Liver (tissue), 9 donors: Measurements from ENCODE around the gene CBR4. TPM values are rescaled to one million over a fixed set of nuclear protein-coding genes. Genes with fewer than 3 reads are reported as not detected.

Source experiments
- DNase-seq: peaks from one replicate; pipeline ENCODE4 v3.0.0-alpha.2; 2017; ENCODE audit warnings: low spot score
- H3K27ac ChIP-seq, 2 donors: one replicate each; pipeline ENCODE4 v1.7.0; 2013; ENCODE audit warnings: inconsistent platforms in 2 of 2, low read length in 2 of 2, control low read depth in 1 of 2, low read depth in 1 of 2, mild to moderate bottlenecking in 1 of 2
- H3K27me3 ChIP-seq, 4 donors: one replicate each; pipeline versions ENCODE4 v1.6.1 to v1.7.0; 2013; ENCODE audit warnings: low read length in 3 of 4, inconsistent platforms in 1 of 4, mild to moderate bottlenecking in 1 of 4, moderate library complexity in 1 of 4; ENCODE audit not compliant: control insufficient read depth in 4 of 4, insufficient read depth in 4 of 4
- H3K36me3 ChIP-seq, 4 donors: one replicate each; pipeline versions ENCODE4 v1.6.1 to v1.7.0; 2013; ENCODE audit warnings: low read length in 3 of 4, mild to moderate bottlenecking in 3 of 4, low read depth in 1 of 4, moderate library complexity in 1 of 4; ENCODE audit not compliant: control insufficient read depth in 4 of 4, insufficient read depth in 3 of 4
- H3K4me1 ChIP-seq, 4 donors: one replicate each; pipeline versions ENCODE4 v1.6.1 to v1.7.0; 2013; ENCODE audit warnings: low read length in 3 of 4, mild to moderate bottlenecking in 3 of 4, moderate library complexity in 1 of 4; ENCODE audit not compliant: control insufficient read depth in 4 of 4, insufficient read depth in 4 of 4
- H3K4me3 ChIP-seq, 3 donors: one replicate each; pipeline versions ENCODE4 v1.6.1 to v1.7.0; 2013; ENCODE audit warnings: low read length in 3 of 3, control low read depth in 1 of 3, low read depth in 1 of 3, mild to moderate bottlenecking in 1 of 3
- H3K9ac ChIP-seq, 2 donors: one replicate each; pipeline ENCODE4 v1.7.0; 2013; ENCODE audit warnings: low read length in 2 of 2, mild to moderate bottlenecking in 2 of 2, moderate library complexity in 2 of 2, control low read depth in 1 of 2, low read depth in 1 of 2
- H3K9me3 ChIP-seq, 4 donors: one replicate each; pipeline versions ENCODE4 v1.6.1 to v1.7.0; 2013; ENCODE audit warnings: low read length in 3 of 4; ENCODE audit not compliant: control insufficient read depth in 4 of 4
- EGR1 ChIP-seq, 2 donors: IDR thresholded peaks; 2 replicates each; pipeline ENCODE4 v1.6.1; 2016 to 2018; ENCODE audit warnings: antibody characterized with exemption in 2 of 2, low read depth in 2 of 2
- FOXA1 ChIP-seq: IDR thresholded peaks from 2 replicates; pipeline ENCODE4 v1.6.1; 2016; ENCODE audit warnings: antibody characterized with exemption
- FOXA2 ChIP-seq: IDR thresholded peaks from 2 replicates; pipeline ENCODE4 v1.6.1; 2016; ENCODE audit warnings: antibody characterized with exemption
- GABPA ChIP-seq, 2 donors: IDR thresholded peaks in 1 of 2; conservative IDR thresholded peaks in 1 of 2; 2 replicates each; pipeline ENCODE4 v1.6.1; 2016; ENCODE audit warnings: antibody characterized with exemption in 2 of 2, mild to moderate bottlenecking in 1 of 2, moderate library complexity in 1 of 2
- HNF4A ChIP-seq, 2 donors: conservative IDR thresholded peaks; 2 replicates each; pipeline ENCODE4 v1.6.1; 2016; ENCODE audit warnings: antibody characterized with exemption in 2 of 2, mild to moderate bottlenecking in 2 of 2
- HNF4G ChIP-seq: IDR thresholded peaks from 2 replicates; pipeline ENCODE4 v1.6.1; 2016; ENCODE audit warnings: antibody characterized with exemption
- JUND ChIP-seq, 2 donors: IDR thresholded peaks; 2 replicates each; pipeline ENCODE4 v1.6.1; 2016; ENCODE audit warnings: antibody characterized with exemption in 2 of 2
- MAX ChIP-seq: IDR thresholded peaks from 2 replicates; pipeline ENCODE4 v1.6.1; 2016; ENCODE audit warnings: antibody characterized with exemption
- NR2F2 ChIP-seq: IDR thresholded peaks from 2 replicates; pipeline ENCODE4 v1.6.1; 2016; ENCODE audit warnings: antibody characterized with exemption
- RAD21 ChIP-seq, 2 donors: IDR thresholded peaks; 2 replicates each; pipeline ENCODE4 v1.6.1; 2016; ENCODE audit warnings: antibody characterized with exemption in 2 of 2, mild to moderate bottlenecking in 2 of 2
- REST ChIP-seq: IDR thresholded peaks from 2 replicates; pipeline ENCODE4 v1.6.1; 2016; ENCODE audit warnings: antibody characterized with exemption, mild to moderate bottlenecking
- RXRA ChIP-seq, 2 donors: IDR thresholded peaks; 2 replicates each; pipeline ENCODE4 v1.6.1; 2017 to 2018; ENCODE audit warnings: antibody characterized with exemption in 2 of 2, mild to moderate bottlenecking in 1 of 2
- SP1 ChIP-seq: IDR thresholded peaks from 2 replicates; pipeline ENCODE4 v1.6.1; 2018; ENCODE audit warnings: antibody characterized with exemption, mild to moderate bottlenecking
- TAF1 ChIP-seq: conservative IDR thresholded peaks from 2 replicates; pipeline ENCODE4 v1.6.1; 2016; ENCODE audit warnings: antibody characterized with exemption, mild to moderate bottlenecking
- YY1 ChIP-seq: IDR thresholded peaks from 2 replicates; pipeline ENCODE4 v1.6.1; 2016; ENCODE audit warnings: antibody characterized with exemption, mild to moderate bottlenecking
- WGBS: extraction: QIAGEN DNeasy Blood & Tissue Kit; methylation state at CpG from one replicate; pipeline ENCODE4 v1.1.7; 2013; 5-methylcytosine and 5-hydroxymethylcytosine counted together
- polyA plus RNA-seq, 2 donors: library from polyadenylated mRNA; stranded (reverse) in 1 of 2; unstranded in 1 of 2; fragments of 200-250 nt in 1 of 2; fragments of >200 nt in 1 of 2; fragmentation: Nextera tagmentation in 1 of 2; extraction: Ambion mirVana in 1 of 2; gene quantifications; one replicate each; pipeline versions ENCODE4 v1.2.1 to v1.2.3, GENCODE V29; 2013 to 2015
- total RNA-seq, 2 donors: library from RNA; depleted of rRNA; stranded (reverse); fragments of >200 nt; gene quantifications; one replicate each; pipeline ENCODE4 v1.2.3, GENCODE V29; 2014
- TF ChIP-seq, protein P1 (sequence below): IDR thresholded peaks from 2 replicates; pipeline ENCODE4 v1.6.1; 2016; ENCODE audit warnings: antibody characterized with exemption
- TF ChIP-seq, protein P2 (sequence below): IDR thresholded peaks from 2 replicates; pipeline ENCODE4 v1.6.1; 2016; ENCODE audit warnings: antibody characterized with exemption
- TF ChIP-seq, protein P3 (sequence below): fragments of 150-350 bp; IDR thresholded peaks from 2 replicates; pipeline ENCODE4 v1.5.1; 2017; ENCODE audit warnings: improper control_type of control experiment, low read depth, low read length; ENCODE audit not compliant: missing input control
- donor health status: healthy.
- donor health status: healthy.
- donor health status: healthy.
- donor health status: healthy.
- donor health status: healthy.

CBR4 gene
- total RNA-seq (10 to 100 TPM; 16.7 to 32.8 TPM), polyA plus RNA-seq (10 to 100 TPM in 1 of 2 donors, 1 to 10 TPM in 1; 9.4 to 28.6 TPM)

DNA sequence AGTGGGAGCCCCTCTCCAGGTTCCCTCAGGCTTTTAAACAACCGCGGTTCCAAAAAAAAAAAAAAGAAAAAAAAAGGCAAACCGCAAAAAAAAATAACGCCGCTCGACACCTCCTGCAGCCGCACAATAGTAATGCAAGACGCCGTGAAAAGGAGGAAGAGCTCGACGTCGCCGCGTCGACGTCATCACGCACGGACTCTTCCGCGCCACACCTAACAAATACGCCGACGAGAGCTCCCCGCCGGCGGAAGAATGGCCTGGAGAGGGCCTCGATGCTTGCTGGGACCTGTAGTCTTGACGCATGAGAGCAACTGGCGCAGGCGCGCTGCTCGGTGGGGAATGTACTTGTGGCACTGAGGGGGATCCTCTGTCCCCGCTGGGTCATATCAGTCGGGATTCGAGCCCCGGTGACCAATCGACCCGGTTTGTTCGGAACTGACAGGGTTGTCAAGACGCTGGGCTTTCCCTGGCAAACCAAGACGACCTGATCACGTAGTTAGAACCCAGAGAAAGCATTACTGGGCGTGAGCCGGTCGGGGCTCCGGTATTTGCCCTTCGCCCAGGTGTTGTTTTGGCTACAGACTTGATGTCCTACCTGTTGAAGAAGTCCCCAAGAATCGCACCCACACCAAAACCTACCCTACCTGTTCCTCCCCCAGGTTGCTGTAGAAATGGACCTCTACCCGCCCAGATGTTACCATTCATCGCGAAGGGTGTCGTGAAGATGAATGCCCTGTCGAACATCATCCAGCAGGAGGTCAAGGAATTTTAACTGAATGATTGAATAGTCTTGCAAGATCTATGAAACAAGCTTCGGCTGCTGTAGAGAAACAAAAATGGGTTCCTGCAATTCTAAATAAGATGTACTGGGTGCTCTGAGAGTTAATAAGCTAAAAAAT, at the start of gene CBR4:
Gene CBR4 (minus strand): TSS at position 131 of the 899 bp plus-strand sequence. CDS start 166 bp downstream, outside the sequence.
- Histone ChIP-seq H3K4me3 (peak within 1 kb of the TSS; percentile 72 to 93 (median 92)), H3K36me3 (no peaks in the 10 kb centered on the region), H3K27me3 (no peaks in the 10 kb centered on the region), H3K9me3 (no peaks in the 10 kb centered on the region), H3K4me1 (peaks cover 4 to 29% (median 26%) of the 10 kb centered on the region in 4 donors), H3K9ac (peak within 1 kb of the TSS; percentile 61 to 99), H3K27ac (peak within 1 kb of the TSS; percentile 88 to 99)
- TF ChIP-seq MAX (peak; percentile 45), GABPA (IDR thresholded peaks at IDR 0.05 in 1 of 2, conservative IDR thresholded peaks at IDR 0.05 in 1 of 2) (peak; percentile 15 to 91), SP1 (peak; percentile 56), RAD21 (IDR thresholded peaks at IDR 0.05) (peak; percentile 44 to 71), NR2F2 (peak; percentile 28), EGR1 (IDR thresholded peaks at IDR 0.05; ENCODE audit: low read depth in 2 of 2) (peak in 1 of 2 donors; percentile 5), HNF4A (conservative IDR thresholded peaks at IDR 0.05) (peak; percentile 14 to 15), FOXA1 (no peak), YY1 (peak; percentile 92), JUND (IDR thresholded peaks at IDR 0.05) (peak; percentile 14 to 48), RXRA (IDR thresholded peaks at IDR 0.05) (peak; percentile 38 to 56), HNF4G (no peak), TAF1 (peak; percentile 51), FOXA2 (peak; percentile 14), REST (peak; percentile 81)
- TF ChIP-seq, protein P1, sequence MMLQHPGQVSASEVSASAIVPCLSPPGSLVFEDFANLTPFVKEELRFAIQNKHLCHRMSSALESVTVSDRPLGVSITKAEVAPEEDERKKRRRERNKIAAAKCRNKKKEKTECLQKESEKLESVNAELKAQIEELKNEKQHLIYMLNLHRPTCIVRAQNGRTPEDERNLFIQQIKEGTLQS, result no peak
- TF ChIP-seq, protein P2, sequence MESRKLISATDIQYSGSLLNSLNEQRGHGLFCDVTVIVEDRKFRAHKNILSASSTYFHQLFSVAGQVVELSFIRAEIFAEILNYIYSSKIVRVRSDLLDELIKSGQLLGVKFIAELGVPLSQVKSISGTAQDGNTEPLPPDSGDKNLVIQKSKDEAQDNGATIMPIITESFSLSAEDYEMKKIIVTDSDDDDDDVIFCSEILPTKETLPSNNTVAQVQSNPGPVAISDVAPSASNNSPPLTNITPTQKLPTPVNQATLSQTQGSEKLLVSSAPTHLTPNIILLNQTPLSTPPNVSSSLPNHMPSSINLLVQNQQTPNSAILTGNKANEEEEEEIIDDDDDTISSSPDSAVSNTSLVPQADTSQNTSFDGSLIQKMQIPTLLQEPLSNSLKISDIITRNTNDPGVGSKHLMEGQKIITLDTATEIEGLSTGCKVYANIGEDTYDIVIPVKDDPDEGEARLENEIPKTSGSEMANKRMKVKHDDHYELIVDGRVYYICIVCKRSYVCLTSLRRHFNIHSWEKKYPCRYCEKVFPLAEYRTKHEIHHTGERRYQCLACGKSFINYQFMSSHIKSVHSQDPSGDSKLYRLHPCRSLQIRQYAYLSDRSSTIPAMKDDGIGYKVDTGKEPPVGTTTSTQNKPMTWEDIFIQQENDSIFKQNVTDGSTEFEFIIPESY, result peak; percentile 67
- TF ChIP-seq, protein P3, sequence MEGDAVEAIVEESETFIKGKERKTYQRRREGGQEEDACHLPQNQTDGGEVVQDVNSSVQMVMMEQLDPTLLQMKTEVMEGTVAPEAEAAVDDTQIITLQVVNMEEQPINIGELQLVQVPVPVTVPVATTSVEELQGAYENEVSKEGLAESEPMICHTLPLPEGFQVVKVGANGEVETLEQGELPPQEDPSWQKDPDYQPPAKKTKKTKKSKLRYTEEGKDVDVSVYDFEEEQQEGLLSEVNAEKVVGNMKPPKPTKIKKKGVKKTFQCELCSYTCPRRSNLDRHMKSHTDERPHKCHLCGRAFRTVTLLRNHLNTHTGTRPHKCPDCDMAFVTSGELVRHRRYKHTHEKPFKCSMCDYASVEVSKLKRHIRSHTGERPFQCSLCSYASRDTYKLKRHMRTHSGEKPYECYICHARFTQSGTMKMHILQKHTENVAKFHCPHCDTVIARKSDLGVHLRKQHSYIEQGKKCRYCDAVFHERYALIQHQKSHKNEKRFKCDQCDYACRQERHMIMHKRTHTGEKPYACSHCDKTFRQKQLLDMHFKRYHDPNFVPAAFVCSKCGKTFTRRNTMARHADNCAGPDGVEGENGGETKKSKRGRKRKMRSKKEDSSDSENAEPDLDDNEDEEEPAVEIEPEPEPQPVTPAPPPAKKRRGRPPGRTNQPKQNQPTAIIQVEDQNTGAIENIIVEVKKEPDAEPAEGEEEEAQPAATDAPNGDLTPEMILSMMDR, result peak; percentile 48
- under 1% methylated on average over 54 of the region's 54 CpGs for whole genome bisulfite sequencing
- DNase-seq, result peak; percentile 93
